ENCODE data around the gene GNA14. TPM values are rescaled to one million over a fixed set of nuclear protein-coding genes. Genes with fewer than 3 reads are reported as not detected.

The GNA14 gene
- total RNA-seq, 1 donor from 2014 or later, result not detected

DNA sequence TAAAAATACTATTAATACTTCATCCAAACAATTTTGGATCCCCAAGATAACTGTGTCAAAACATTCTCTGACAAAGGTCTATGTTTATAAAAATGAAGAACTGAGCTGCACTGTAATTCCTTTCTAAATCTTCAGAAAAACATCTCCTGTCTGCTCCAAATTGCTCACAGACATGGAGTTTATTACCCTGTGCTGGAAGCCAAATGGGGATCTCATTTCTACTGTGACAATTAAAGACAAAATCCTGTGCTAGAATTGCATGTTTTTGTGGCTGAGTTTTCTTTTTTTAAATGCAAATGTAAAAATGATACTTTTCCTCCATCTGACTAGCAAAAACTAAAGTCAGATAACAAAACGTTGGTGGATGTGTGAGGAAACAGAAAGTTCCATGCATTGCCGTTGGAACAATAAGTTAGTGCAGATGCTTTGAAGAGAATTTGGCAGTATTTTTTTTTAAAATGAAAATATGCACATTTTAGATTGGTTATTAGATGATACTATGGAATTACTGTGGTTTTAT, 93.5 kb downstream of the GNA14 start:
- Mint-ChIP-seq H3K27ac (no peak overlapping the region), H3K4me1 (no peaks in the 10 kb centered on the region), H3K36me3 (ENCODE audit: low read depth) (no peaks in the 10 kb centered on the region), H3K9me3 (no peaks in the 10 kb centered on the region), H3K4me3 (no peak overlapping the region), H3K27me3 (peaks cover 13% of the 10 kb centered on the region)
- intact Hi-C loops (cut with micrococcal nuclease), result no loop called here
- no peak for DNase-seq

GRCh38 chr9:77547106-77547730, 100.9 kb downstream of the GNA14 start:
- H3K4me1 Mint-ChIP-seq, result no peaks in the 10 kb centered on the region
- H3K36me3 Mint-ChIP-seq (ENCODE audit: low read depth), result no peaks in the 10 kb centered on the region
- H3K9me3 Mint-ChIP-seq, result peaks cover 3% of the 10 kb centered on the region
- no peak overlapping the region for H3K27ac Mint-ChIP-seq
- DNase-seq, result no peak
- intact Hi-C loops (cut with micrococcal nuclease), result no loop called here
- H3K27me3 Mint-ChIP-seq, result peaks cover 2% of the 10 kb centered on the region
- H3K4me3 Mint-ChIP-seq, result no peak overlapping the region

DNA sequence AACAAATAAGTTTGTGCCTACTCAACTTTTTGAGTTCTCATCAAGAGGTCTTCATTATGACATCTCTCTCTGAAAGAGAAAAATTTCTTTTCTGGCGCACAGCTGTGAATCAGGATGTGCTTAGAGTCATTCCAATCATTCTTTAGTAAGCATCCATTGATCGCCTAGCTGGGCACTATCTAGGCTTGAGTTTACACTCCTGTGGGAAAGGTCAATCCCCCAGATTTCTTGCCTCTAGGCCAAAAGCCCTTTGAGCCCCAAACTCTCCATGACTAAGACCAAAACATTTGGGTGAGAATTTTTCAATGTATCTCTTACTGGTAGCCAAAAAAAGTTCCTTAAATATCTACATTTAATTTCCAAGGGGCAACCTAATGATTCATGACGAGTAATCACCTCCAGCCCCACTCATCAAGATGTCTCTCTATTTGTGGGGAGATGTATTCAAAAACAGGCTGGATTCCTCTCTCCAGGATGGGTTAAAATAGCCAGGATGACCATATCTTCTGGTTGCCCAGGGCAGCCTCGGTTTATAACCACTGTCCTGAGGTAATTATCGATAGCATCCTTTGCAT, 101.7 kb downstream of the GNA14 start:
- no peak overlapping the region for H3K4me3 Mint-ChIP-seq
- no peak overlapping the region for H3K27ac Mint-ChIP-seq
- H3K9me3 Mint-ChIP-seq, result peaks cover 8% of the 10 kb centered on the region
- H3K36me3 Mint-ChIP-seq (ENCODE audit: low read depth), result no peaks in the 10 kb centered on the region
- intact Hi-C loops (cut with micrococcal nuclease), result no loop called here
- H3K27me3 Mint-ChIP-seq, result peaks cover 2% of the 10 kb centered on the region
- DNase-seq, result no peak
- no peaks in the 10 kb centered on the region for H3K4me1 Mint-ChIP-seq

- Mint-ChIP-seq H3K27ac (no peak overlapping the region), H3K4me3 (no peak overlapping the region), H3K27me3 (no peaks in the 10 kb centered on the region), H3K4me1 (no peaks in the 10 kb centered on the region), H3K36me3 (ENCODE audit: low read depth) (no peaks in the 10 kb centered on the region), H3K9me3 (peaks cover 21% of the 10 kb centered on the region)
- DNase-seq, result no peak
- intact Hi-C loops (cut with micrococcal nuclease), result no loop called here
Measured at GRCh38 chr9:77544546-77544945, 103.6 kb downstream of the GNA14 start.

GRCh38 chr9:77543131-77543822, 104.8 kb downstream of the GNA14 start:
- Mint-ChIP-seq H3K36me3 (ENCODE audit: low read depth) (no peaks in the 10 kb centered on the region), H3K27ac (no peak overlapping the region), H3K27me3 (peaks cover 4% of the 10 kb centered on the region), H3K4me3 (no peak overlapping the region), H3K9me3 (peaks cover 21% of the 10 kb centered on the region), H3K4me1 (no peaks in the 10 kb centered on the region)
- no peak for DNase-seq
- intact Hi-C loops (cut with micrococcal nuclease), result no loop called here

- no peak for DNase-seq
- Mint-ChIP-seq H3K27me3 (peaks cover 4% of the 10 kb centered on the region), H3K9me3 (peaks cover 21% of the 10 kb centered on the region), H3K4me1 (no peaks in the 10 kb centered on the region), H3K27ac (no peak overlapping the region), H3K4me3 (no peak overlapping the region), H3K36me3 (ENCODE audit: low read depth) (no peaks in the 10 kb centered on the region)
- intact Hi-C loops (cut with micrococcal nuclease), result no loop called here
Measured at GRCh38 chr9:77541600-77541999, 106.5 kb downstream of the GNA14 start.

DNA sequence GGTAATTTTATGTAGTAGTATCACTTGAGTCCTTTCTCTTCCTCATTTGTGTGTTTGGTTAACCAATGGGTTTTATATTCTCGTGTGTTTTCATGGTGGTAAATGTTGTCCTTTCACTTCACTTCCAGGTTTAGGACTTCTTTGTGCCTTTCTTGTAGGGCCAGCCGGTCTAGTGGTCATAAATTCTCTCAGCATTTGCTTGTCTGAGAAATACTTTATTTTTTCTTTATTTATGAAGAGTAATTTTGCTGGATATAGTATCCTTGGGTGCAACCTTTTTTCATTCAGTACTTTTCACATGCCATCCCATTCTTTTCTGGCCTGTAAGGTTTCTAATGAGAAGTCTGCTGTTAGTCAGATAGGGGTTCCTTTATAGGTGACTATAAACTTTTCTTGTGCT, 107.1 kb downstream of the GNA14 start:
- no peak for DNase-seq
- H3K36me3 Mint-ChIP-seq (ENCODE audit: low read depth), result no peaks in the 10 kb centered on the region
- H3K9me3 Mint-ChIP-seq, result peaks cover 18% of the 10 kb centered on the region
- peaks cover 4% of the 10 kb centered on the region for H3K27me3 Mint-ChIP-seq
- intact Hi-C loops (cut with micrococcal nuclease), result no loop called here
- H3K27ac Mint-ChIP-seq, result no peak overlapping the region
- H3K4me3 Mint-ChIP-seq, result no peak overlapping the region
- H3K4me1 Mint-ChIP-seq, result no peaks in the 10 kb centered on the region

- H3K4me3 Mint-ChIP-seq, result no peak overlapping the region
- intact Hi-C loops (cut with micrococcal nuclease), result no loop called here
- no peaks in the 10 kb centered on the region for H3K9me3 Mint-ChIP-seq
- no peak overlapping the region for H3K27ac Mint-ChIP-seq
- DNase-seq, result no peak
- no peaks in the 10 kb centered on the region for H3K36me3 Mint-ChIP-seq (ENCODE audit: low read depth)
- H3K27me3 Mint-ChIP-seq, result peaks cover 4% of the 10 kb centered on the region
- H3K4me1 Mint-ChIP-seq, result no peaks in the 10 kb centered on the region
Measured at GRCh38 chr9:77534376-77535057, 113.6 kb downstream of the GNA14 start.

- Mint-ChIP-seq H3K4me3 (no peak overlapping the region), H3K4me1 (no peaks in the 10 kb centered on the region), H3K27ac (no peak overlapping the region), H3K27me3 (no peaks in the 10 kb centered on the region), H3K9me3 (no peaks in the 10 kb centered on the region), H3K36me3 (ENCODE audit: low read depth) (no peaks in the 10 kb centered on the region)
- DNase-seq, result no peak
- intact Hi-C loops (cut with micrococcal nuclease), result no loop called here
Measured at GRCh38 chr9:77533671-77534070, 114.5 kb downstream of the GNA14 start.

- intact Hi-C loops (cut with micrococcal nuclease), result no loop called here
- Mint-ChIP-seq H3K4me3 (no peak overlapping the region), H3K9me3 (no peaks in the 10 kb centered on the region), H3K27ac (no peak overlapping the region), H3K27me3 (no peaks in the 10 kb centered on the region), H3K4me1 (no peaks in the 10 kb centered on the region), H3K36me3 (ENCODE audit: low read depth) (no peaks in the 10 kb centered on the region)
- DNase-seq, result no peak
Measured at GRCh38 chr9:77532607-77533006, 115.5 kb downstream of the GNA14 start.

GRCh38 chr9:77531400-77531799, 116.7 kb downstream of the GNA14 start:
- intact Hi-C loops (cut with micrococcal nuclease), result no loop called here
- Mint-ChIP-seq H3K36me3 (ENCODE audit: low read depth) (no peaks in the 10 kb centered on the region), H3K27ac (no peak overlapping the region)

DNA sequence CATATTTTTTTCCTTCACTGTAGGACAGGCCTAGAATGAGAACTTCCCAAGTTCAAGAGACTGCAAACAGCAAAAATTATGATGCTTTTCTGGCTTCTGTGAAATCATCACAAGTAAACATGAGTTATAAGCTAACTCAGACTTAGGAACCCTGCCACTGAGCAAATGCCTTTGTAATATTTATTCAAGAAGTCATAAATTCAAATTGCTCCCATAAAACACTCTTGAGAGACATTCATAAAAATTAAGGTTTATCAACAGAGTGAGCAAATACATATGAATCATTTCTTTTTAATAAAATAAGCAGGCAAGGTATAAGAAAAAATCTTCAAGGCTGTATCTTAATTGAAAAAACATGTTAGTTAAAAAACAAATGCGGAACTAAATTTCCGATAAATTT, 124.2 kb downstream of the GNA14 start:
- intact Hi-C loops (cut with micrococcal nuclease), result no loop called here
- H3K36me3 Mint-ChIP-seq (ENCODE audit: low read depth), result no peaks in the 10 kb centered on the region
- H3K27ac Mint-ChIP-seq, result no peak overlapping the region
- peaks cover 4% of the 10 kb centered on the region for H3K9me3 Mint-ChIP-seq
- peaks cover 2% of the 10 kb centered on the region for H3K27me3 Mint-ChIP-seq
- H3K4me1 Mint-ChIP-seq, result no peaks in the 10 kb centered on the region
- H3K4me3 Mint-ChIP-seq, result no peak overlapping the region
- no peak for DNase-seq

More at GRCh38 chr9:77531400-77531799, 116.7 kb downstream of the GNA14 start:
- no peaks in the 10 kb centered on the region for H3K4me1 Mint-ChIP-seq
- peaks cover 4% of the 10 kb centered on the region for H3K9me3 Mint-ChIP-seq
- H3K4me3 Mint-ChIP-seq, result no peak overlapping the region
- no peaks in the 10 kb centered on the region for H3K27me3 Mint-ChIP-seq
- DNase-seq, result no peak

- H3K4me1 Mint-ChIP-seq, result no peaks in the 10 kb centered on the region
- H3K27me3 Mint-ChIP-seq, result peaks cover 2% of the 10 kb centered on the region
- intact Hi-C loops (cut with micrococcal nuclease), result no loop called here
Measured at GRCh38 chr9:77521091-77521490, 127.0 kb downstream of the GNA14 start.

GRCh38 chr9:77518688-77519087, 129.4 kb downstream of the GNA14 start:
- Mint-ChIP-seq H3K4me1 (peaks cover 2% of the 10 kb centered on the region), H3K4me3 (no peak overlapping the region), H3K9me3 (no peaks in the 10 kb centered on the region), H3K36me3 (ENCODE audit: low read depth) (no peaks in the 10 kb centered on the region), H3K27ac (no peak overlapping the region), H3K27me3 (peaks cover 4% of the 10 kb centered on the region)
- intact Hi-C loops (cut with micrococcal nuclease), result no loop called here
- no peak for DNase-seq

More at GRCh38 chr9:77521091-77521490, 127.0 kb downstream of the GNA14 start:
- no peak overlapping the region for H3K27ac Mint-ChIP-seq
- no peak overlapping the region for H3K4me3 Mint-ChIP-seq
- DNase-seq, result no peak
- H3K36me3 Mint-ChIP-seq (ENCODE audit: low read depth), result no peaks in the 10 kb centered on the region
- H3K9me3 Mint-ChIP-seq, result no peaks in the 10 kb centered on the region

All from activated CD4-positive, alpha-beta T cell treated with anti-CD3 and anti-CD28 coated beads, Interleukin-2, amount 10 ng/mL, durations not matched to agents 24 days and 14 days (primary cell).